ENCODE results near the gene BOLA1.

DNA sequence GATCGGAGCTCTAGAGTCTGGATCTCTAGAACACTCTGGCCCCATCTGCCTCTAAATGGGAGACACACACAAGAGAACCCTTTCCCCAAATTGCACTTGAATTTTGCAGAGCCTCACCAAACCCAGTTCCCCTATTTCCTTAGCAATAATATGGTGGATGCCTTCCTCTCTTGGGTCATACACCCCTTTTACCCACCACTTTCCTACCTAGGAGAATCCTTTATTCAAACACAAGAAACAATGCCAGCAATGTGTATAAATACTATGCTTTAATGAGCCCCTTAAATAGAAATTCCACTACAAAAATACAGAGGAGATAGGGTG lies 29.0 kb downstream of the BOLA1 start:
- TF ChIP-seq EZH2 (IDR thresholded peaks at IDR 0.05) (no peak), FOXP2 (optimal IDR thresholded peaks at IDR 0.05; ENCODE audit: control extremely low read depth, extremely low read length, insufficient read depth) (no peak), POLR2AphosphoS5 (IDR thresholded peaks at IDR 0.05; ENCODE audit: borderline replicate concordance, low read depth, low read length) (no peak)

Data from SK-N-MC (cell line).